Transverse colon (tissue), 4 donors: ENCODE data around the gene PBX2.

Experiments
- EP300 ChIP-seq: sonication (generic); formaldehyde crosslinking; IDR thresholded peaks from one replicate; pipeline ENCODE4 v1.6.1; 2017; ENCODE audit warnings: antibody characterized with exemption, low read depth
- POLR2A ChIP-seq: fragments of 450-650 bp; IDR thresholded peaks from one replicate; pipeline ENCODE4 v1.6.1; 2016; ENCODE audit warnings: antibody characterized with exemption, mild to moderate bottlenecking, moderate library complexity
- POLR2AphosphoS5 ChIP-seq, 3 donors: sonication (generic); formaldehyde crosslinking; IDR thresholded peaks; one replicate each; pipeline ENCODE4 v1.6.1; 2016; ENCODE audit warnings: antibody characterized with exemption in 3 of 3
- TF ChIP-seq, protein P1 (sequence below), 5 experiments: fragments of 200-600 bp in 3 of 5; fragments of 450-650 bp in 2 of 5; sonication (generic) in 3 of 5; IDR thresholded peaks; 1 replicate in 2 of 5; 2 replicates in 3 of 5; pipeline ENCODE4 v1.5.1; 2016 to 2017; ENCODE audit warnings: antibody characterized with exemption in 5 of 5, inconsistent platforms in 3 of 5, mild to moderate bottlenecking in 2 of 5, moderate library complexity in 1 of 5

DNA sequence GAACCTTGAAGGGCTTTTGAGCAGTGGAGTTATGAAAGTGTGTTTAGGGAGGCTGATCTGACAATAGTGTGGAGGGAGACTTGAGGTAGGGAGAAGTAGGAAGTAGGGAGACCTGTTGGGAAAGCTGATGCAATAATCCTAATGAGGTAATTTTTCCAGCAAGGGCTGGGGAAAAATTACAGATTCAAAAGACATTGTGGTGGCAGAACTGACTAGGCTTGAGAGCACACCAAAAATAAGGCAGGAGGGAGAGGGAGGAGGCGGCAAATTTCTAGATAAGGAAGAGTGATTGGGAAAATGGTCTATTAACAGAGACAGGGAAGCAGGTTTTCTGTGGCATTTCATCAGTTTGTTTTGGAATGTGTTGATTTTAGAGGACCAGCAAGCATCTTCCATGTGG lies 43.7 kb downstream of the PBX2 start:
- TF ChIP-seq POLR2A (no peak), POLR2AphosphoS5 (IDR thresholded peaks at IDR 0.05) (no peak), EP300 (no peak)
- TF ChIP-seq, protein P1, sequence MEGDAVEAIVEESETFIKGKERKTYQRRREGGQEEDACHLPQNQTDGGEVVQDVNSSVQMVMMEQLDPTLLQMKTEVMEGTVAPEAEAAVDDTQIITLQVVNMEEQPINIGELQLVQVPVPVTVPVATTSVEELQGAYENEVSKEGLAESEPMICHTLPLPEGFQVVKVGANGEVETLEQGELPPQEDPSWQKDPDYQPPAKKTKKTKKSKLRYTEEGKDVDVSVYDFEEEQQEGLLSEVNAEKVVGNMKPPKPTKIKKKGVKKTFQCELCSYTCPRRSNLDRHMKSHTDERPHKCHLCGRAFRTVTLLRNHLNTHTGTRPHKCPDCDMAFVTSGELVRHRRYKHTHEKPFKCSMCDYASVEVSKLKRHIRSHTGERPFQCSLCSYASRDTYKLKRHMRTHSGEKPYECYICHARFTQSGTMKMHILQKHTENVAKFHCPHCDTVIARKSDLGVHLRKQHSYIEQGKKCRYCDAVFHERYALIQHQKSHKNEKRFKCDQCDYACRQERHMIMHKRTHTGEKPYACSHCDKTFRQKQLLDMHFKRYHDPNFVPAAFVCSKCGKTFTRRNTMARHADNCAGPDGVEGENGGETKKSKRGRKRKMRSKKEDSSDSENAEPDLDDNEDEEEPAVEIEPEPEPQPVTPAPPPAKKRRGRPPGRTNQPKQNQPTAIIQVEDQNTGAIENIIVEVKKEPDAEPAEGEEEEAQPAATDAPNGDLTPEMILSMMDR (IDR thresholded peaks at IDR 0.05) = no peak
